ENCODE results near the gene TYMP. TPM values are rescaled to one million over a fixed set of nuclear protein-coding genes. Genes with fewer than 3 reads are reported as not detected.

Gene TYMP
- total and polyA plus RNA-seq, 2 of the 8 experiments (the other 6 are each of a cell fraction or from before 2014, with no cell fraction given): 0.43 to 0.48 TPM

DNA sequence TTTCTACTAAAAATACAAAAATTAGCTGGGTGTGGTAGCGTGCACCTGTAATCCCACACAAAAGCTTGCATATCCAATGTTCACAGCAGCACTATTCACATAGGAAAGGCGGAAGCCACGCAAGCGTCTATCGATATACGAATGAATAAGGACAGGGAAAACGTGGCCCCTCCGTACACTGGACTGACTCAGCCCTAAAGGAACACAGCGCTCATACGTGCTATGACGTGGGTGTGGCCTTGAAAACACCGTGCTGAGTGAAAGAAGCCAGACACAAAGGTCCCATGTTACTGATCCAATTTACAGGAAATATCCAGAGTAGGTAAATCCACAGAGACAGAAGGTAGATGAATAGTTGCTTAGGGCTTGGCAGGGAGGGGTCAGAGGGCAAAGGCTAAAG, 29.4 kb downstream of the TYMP start:
- ChIA-PET POLR2A (ENCODE audit: partially characterized antibody) (interaction anchor here (3.4 kb wide), 1 partner anchor 16 kb away, joined by 21 read pairs; no protein-coding TSS in a partner anchor), CTCF (ENCODE audit: partially characterized antibody) (interaction anchor here (0.6 to 1.5 kb wide), 3 partner anchors 11 to 34 kb away, joined by 3 to 5 read pairs (median 4); no protein-coding TSS in a partner anchor)
- TF ChIP-seq RAD21 (IDR thresholded peaks at IDR 0.05 in 1 of 2, conservative IDR thresholded peaks at IDR 0.05 in 1 of 2; ENCODE audit: low read depth in 2 of 2, low read length in 2 of 2): no peak
- no peak for TF ChIP-seq YY1 (IDR thresholded peaks at IDR 0.05; ENCODE audit: low read depth, low read length)
- TF ChIP-seq GTF2F1 (IDR thresholded peaks at IDR 0.05; ENCODE audit: borderline replicate concordance, low read depth, low read length): no peak
- no peak for TF ChIP-seq RNF2 (IDR thresholded peaks at IDR 0.05; ENCODE audit: borderline replicate concordance, low read depth, low read length, missing control alignments, poor library complexity, severe bottlenecking)
- no peak for TF ChIP-seq POU5F1 (IDR thresholded peaks at IDR 0.05; ENCODE audit: low read depth, low read length)
- no peak for TF ChIP-seq NANOG (IDR thresholded peaks at IDR 0.05; ENCODE audit: insufficient read depth, low read depth, low read length, poor library complexity, severe bottlenecking)
- TF ChIP-seq KDM4A (IDR thresholded peaks at IDR 0.05; ENCODE audit: low read depth, low read length, severe bottlenecking): no peak
- TF ChIP-seq, protein P1, sequence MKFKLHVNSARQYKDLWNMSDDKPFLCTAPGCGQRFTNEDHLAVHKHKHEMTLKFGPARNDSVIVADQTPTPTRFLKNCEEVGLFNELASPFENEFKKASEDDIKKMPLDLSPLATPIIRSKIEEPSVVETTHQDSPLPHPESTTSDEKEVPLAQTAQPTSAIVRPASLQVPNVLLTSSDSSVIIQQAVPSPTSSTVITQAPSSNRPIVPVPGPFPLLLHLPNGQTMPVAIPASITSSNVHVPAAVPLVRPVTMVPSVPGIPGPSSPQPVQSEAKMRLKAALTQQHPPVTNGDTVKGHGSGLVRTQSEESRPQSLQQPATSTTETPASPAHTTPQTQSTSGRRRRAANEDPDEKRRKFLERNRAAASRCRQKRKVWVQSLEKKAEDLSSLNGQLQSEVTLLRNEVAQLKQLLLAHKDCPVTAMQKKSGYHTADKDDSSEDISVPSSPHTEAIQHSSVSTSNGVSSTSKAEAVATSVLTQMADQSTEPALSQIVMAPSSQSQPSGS (IDR thresholded peaks at IDR 0.05; ENCODE audit: low read length): no peak
- TF ChIP-seq SIX5 (IDR thresholded peaks at IDR 0.05; ENCODE audit: low read depth, low read length): no peak
- TF ChIP-seq SIN3A (conservative IDR thresholded peaks at IDR 0.05 in 1 of 2, IDR thresholded peaks at IDR 0.05 in 1 of 2; ENCODE audit: low read depth in 1 of 2, low read length in 2 of 2): no peak
- TF ChIP-seq RXRA (IDR thresholded peaks at IDR 0.05; ENCODE audit: insufficient read depth, low read depth, low read length): no peak

More for the DNA sequence above, 29.4 kb downstream of the TYMP start:
- no peak overlapping the region for H2BK120ac ChIP-seq (replicated peaks; ENCODE audit: low read depth, low read length)
- no peak overlapping the region for H3K4me2 ChIP-seq (ENCODE audit: insufficient read depth in 1 of 2, low read depth in 2 of 2, low read length in 2 of 2)
- H3K56ac ChIP-seq (replicated peaks; ENCODE audit: insufficient read length, low read depth, low read length): no peak overlapping the region
- peaks cover 0 to 4% of the 10 kb centered on the region in 2 experiments for H4K20me1 ChIP-seq (replicated peaks in 1 of 2; ENCODE audit: control insufficient read depth in 1 of 2, insufficient read depth in 2 of 2, low read length in 2 of 2)
- H3K9me3 ChIP-seq (ENCODE audit: insufficient read depth in 2 of 2, low read depth in 1 of 2, low read length in 1 of 2): no peaks in the 10 kb centered on the region
- H3K79me1 ChIP-seq (ENCODE audit: low read depth, low read length): no peaks in the 10 kb centered on the region
- no peak overlapping the region for H3K14ac ChIP-seq (ENCODE audit: insufficient read length)
- no peak overlapping the region for H3K27ac ChIP-seq (ENCODE audit: low read depth, low read length)
- no peak for FAIRE-seq
- no peak for DNase-seq (ENCODE audit: low read depth in 1 of 2, low spot score in 2 of 2)
- no peaks in the 10 kb centered on the region for H3K79me2 ChIP-seq (ENCODE audit: control insufficient read depth in 1 of 2, insufficient read depth in 2 of 2, low read length in 2 of 2)
- peaks cover 0 to 3% (median 0%) of the 10 kb centered on the region in 4 experiments; a peak in 2 of 7 replicates for H3K4me1 ChIP-seq (replicated peaks in 1 of 4; ENCODE audit: control insufficient read depth in 3 of 4, insufficient read depth in 4 of 4, low read length in 3 of 4)
- no peak overlapping the region for H2BK12ac ChIP-seq (ENCODE audit: low read depth, low read length)
- H4K91ac ChIP-seq (replicated peaks; ENCODE audit: insufficient read length, low read length): no peak overlapping the region
- no peak overlapping the region for H2BK5ac ChIP-seq (ENCODE audit: low read depth, low read length)
- no peak overlapping the region for H3K23ac ChIP-seq (ENCODE audit: insufficient read length)
- H3K18ac ChIP-seq (ENCODE audit: extremely low read depth, low read length): no peak overlapping the region
- no peak overlapping the region for H3K4me3 ChIP-seq (ENCODE audit: extremely low read depth in 1 of 4, insufficient read depth in 2 of 4, low read depth in 3 of 4, low read length in 4 of 4)
- H2BK20ac ChIP-seq (ENCODE audit: low read length): no peak overlapping the region
- no peaks in the 10 kb centered on the region for H3K27me3 ChIP-seq (replicated peaks in 1 of 4; ENCODE audit: control insufficient read depth in 3 of 4, extremely low read depth in 1 of 4, insufficient read depth in 3 of 4, low read length in 3 of 4)
- no peak overlapping the region for H2AK5ac ChIP-seq (ENCODE audit: low read depth, low read length)
- H2AFZ ChIP-seq (ENCODE audit: low read length): no peak overlapping the region
- no peak overlapping the region for H3K4ac ChIP-seq (replicated peaks; ENCODE audit: insufficient read length, low read depth, low read length)
- H3K9ac ChIP-seq (replicated peaks in 1 of 4; ENCODE audit: extremely low read depth in 1 of 4, low read depth in 3 of 4, low read length in 3 of 4): no peak overlapping the region
- 95% methylated on average over 12 of the region's 12 CpGs; no CpG with 5 or more reads in 1 of the 2 experiments for WGBS, 2 experiments (ENCODE audit: extremely low coverage in 1 of 2, insufficient coverage in 1 of 2, insufficient read length in 1 of 2, insufficient replicate concordance in 2 of 2, low coverage in 1 of 2, low lambda C conversion rate in 2 of 2, missing lambda C conversion rate in 1 of 2)
- no peak overlapping the region for H4K8ac ChIP-seq (ENCODE audit: extremely low read depth, insufficient read depth, low read length)
- H3K23me2 ChIP-seq (ENCODE audit: low read depth, low read length): no peaks in the 10 kb centered on the region
- no peak overlapping the region for H4K5ac ChIP-seq (ENCODE audit: insufficient read length, low read depth, low read length)
- no peak overlapping the region for H2BK15ac ChIP-seq (ENCODE audit: low read length)
- H3K36me3 ChIP-seq (ENCODE audit: control insufficient read depth in 2 of 4, insufficient read depth in 4 of 4, low read length in 3 of 4): peaks cover 0 to 8% (median 0%) of the 10 kb centered on the region in 4 experiments; a peak in 2 of 8 replicates
